Sigmoid colon (tissue), 4 donors: ENCODE data around the gene MAGI2.

Experiments used
- EP300 ChIP-seq, 4 donors: sonication (generic); formaldehyde crosslinking; IDR thresholded peaks; one replicate each; pipeline ENCODE4 v1.6.1; 2017; ENCODE audit warnings: antibody characterized with exemption in 4 of 4
- POLR2A ChIP-seq, 2 donors: fragments of 450-650 bp; IDR thresholded peaks; one replicate each; pipeline ENCODE4 v1.6.1; 2016; ENCODE audit warnings: antibody characterized with exemption in 2 of 2, mild to moderate bottlenecking in 2 of 2, moderate library complexity in 2 of 2
- POLR2AphosphoS5 ChIP-seq, 4 donors: sonication (generic); formaldehyde crosslinking; IDR thresholded peaks; one replicate each; pipeline ENCODE4 v1.6.1; 2017; ENCODE audit warnings: antibody characterized with exemption in 4 of 4
- TF ChIP-seq, protein P1 (sequence below), 4 experiments: fragments of 450-650 bp in 3 of 4; fragments of 200-600 bp in 1 of 4; IDR thresholded peaks; one replicate each; pipeline ENCODE4 v1.5.1; 2016 to 2019; ENCODE audit warnings: antibody characterized with exemption in 4 of 4, mild to moderate bottlenecking in 3 of 4, moderate library complexity in 2 of 4

- TF ChIP-seq, protein P1, sequence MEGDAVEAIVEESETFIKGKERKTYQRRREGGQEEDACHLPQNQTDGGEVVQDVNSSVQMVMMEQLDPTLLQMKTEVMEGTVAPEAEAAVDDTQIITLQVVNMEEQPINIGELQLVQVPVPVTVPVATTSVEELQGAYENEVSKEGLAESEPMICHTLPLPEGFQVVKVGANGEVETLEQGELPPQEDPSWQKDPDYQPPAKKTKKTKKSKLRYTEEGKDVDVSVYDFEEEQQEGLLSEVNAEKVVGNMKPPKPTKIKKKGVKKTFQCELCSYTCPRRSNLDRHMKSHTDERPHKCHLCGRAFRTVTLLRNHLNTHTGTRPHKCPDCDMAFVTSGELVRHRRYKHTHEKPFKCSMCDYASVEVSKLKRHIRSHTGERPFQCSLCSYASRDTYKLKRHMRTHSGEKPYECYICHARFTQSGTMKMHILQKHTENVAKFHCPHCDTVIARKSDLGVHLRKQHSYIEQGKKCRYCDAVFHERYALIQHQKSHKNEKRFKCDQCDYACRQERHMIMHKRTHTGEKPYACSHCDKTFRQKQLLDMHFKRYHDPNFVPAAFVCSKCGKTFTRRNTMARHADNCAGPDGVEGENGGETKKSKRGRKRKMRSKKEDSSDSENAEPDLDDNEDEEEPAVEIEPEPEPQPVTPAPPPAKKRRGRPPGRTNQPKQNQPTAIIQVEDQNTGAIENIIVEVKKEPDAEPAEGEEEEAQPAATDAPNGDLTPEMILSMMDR (IDR thresholded peaks at IDR 0.05), result no peak
- TF ChIP-seq EP300 (IDR thresholded peaks at IDR 0.05) (no peak), POLR2A (IDR thresholded peaks at IDR 0.05) (no peak), POLR2AphosphoS5 (IDR thresholded peaks at IDR 0.05) (no peak)
These were observed 670.1 kb downstream of the MAGI2 start for GRCh38 chr7:78783179-78783962.
